ENCODE data around the gene LGR6.

- no peak for TF ChIP-seq REST (IDR thresholded peaks at IDR 0.05; ENCODE audit: low read depth, low read length)
- TF ChIP-seq CTCF (IDR thresholded peaks at IDR 0.05 in 2 of 3, conservative IDR thresholded peaks at IDR 0.05 in 1 of 3; ENCODE audit: control insufficient read depth in 2 of 3, extremely low read depth in 1 of 3, insufficient read depth in 1 of 3, low read depth in 3 of 3, low read length in 3 of 3), result peak; percentile 48 to 71 (median 57)
- TF ChIP-seq ZNF622 (IDR thresholded peaks at IDR 0.05), result no peak
- TF ChIP-seq E2F4 (IDR thresholded peaks at IDR 0.05; ENCODE audit: low read depth, low read length), result no peak
- no peak for TF ChIP-seq EZH2 (IDR thresholded peaks at IDR 0.05; ENCODE audit: borderline replicate concordance, control insufficient read depth, low read depth, low read length)
- TF ChIP-seq ETV6 (conservative IDR thresholded peaks at IDR 0.05 in 1 of 2, IDR thresholded peaks at IDR 0.05 in 1 of 2; ENCODE audit: borderline replicate concordance in 1 of 2, low read depth in 1 of 2), result no peak
- no peak for TF ChIP-seq POLR2AphosphoS5 (IDR thresholded peaks at IDR 0.05; ENCODE audit: low read length)
- no peak for TF ChIP-seq CEBPZ (IDR thresholded peaks at IDR 0.05; ENCODE audit: low read depth, low read length)
- no peak for TF ChIP-seq RB1 (IDR thresholded peaks at IDR 0.05; ENCODE audit: borderline replicate concordance)
- no peak for TF ChIP-seq TCF12 (IDR thresholded peaks at IDR 0.05; ENCODE audit: low read depth, low read length)
Observed at GRCh38 chr1:202274611-202275010, 81.0 kb downstream of the LGR6 start.
